CD4-positive, alpha-beta T cell (primary cell): ENCODE measurements around the gene STIMATE. TPM values are rescaled to one million over a fixed set of nuclear protein-coding genes. Genes with fewer than 3 reads are reported as not detected.

Experiments
- ATAC-seq: fragments of 200-7000 bp; cut with Tn5 transposase; one replicate; pipeline ENCODE4 v1.10.0; 2022; ENCODE audit warnings: mild to moderate bottlenecking; ENCODE audit not compliant: poor library complexity
- CTCF ChIA-PET: fragments of 350-600 bp; sonication (Branson Sonifier 250); formaldehyde crosslinking; loops from one replicate; lab custom pipeline; 2021; ENCODE audit warnings: antibody characterized with exemption, inconsistent platforms; lab: Charles Lee
- POLR2A ChIA-PET: fragments of 350-600 bp; sonication (Branson Sonifier 250); formaldehyde crosslinking; loops from one replicate; lab custom pipeline; 2021; ENCODE audit warnings: antibody characterized with exemption, inconsistent platforms; lab: Charles Lee
- DNase-seq, 14 experiments: peaks; one replicate each; pipeline ENCODE4 v3.0.0-alpha.2; 2013 to 2020; ENCODE audit warnings: mixed read lengths in 2 of 14
- H3K27ac ChIP-seq, 2 donors: one replicate each; pipeline versions ENCODE4 v1.5.1 to v1.7.0; 2013; ENCODE audit warnings: low read length in 2 of 2, low read depth in 1 of 2, mild to moderate bottlenecking in 1 of 2
- H3K27me3 ChIP-seq, 2 experiments: 1 replicate in 1 of 2; 2 replicates in 1 of 2; pipeline versions ENCODE4 v1.6.1 to v1.7.0; 2013; ENCODE audit warnings: low read length in 2 of 2, control low read depth in 1 of 2, mild to moderate bottlenecking in 1 of 2, moderate library complexity in 1 of 2; ENCODE audit not compliant: insufficient read depth in 2 of 2, control insufficient read depth in 1 of 2
- H3K36me3 ChIP-seq: one replicate; pipeline ENCODE4 v1.6.1; 2013; ENCODE audit warnings: low read length, control low read depth; ENCODE audit not compliant: insufficient read depth
- H3K4me1 ChIP-seq: one replicate; pipeline ENCODE4 v1.6.1; 2013; ENCODE audit warnings: low read length, control low read depth; ENCODE audit not compliant: insufficient read depth
- H3K4me3 ChIP-seq: one replicate; pipeline ENCODE4 v1.5.1; 2013; ENCODE audit warnings: mild to moderate bottlenecking, low read length, moderate library complexity
- H3K9me3 ChIP-seq, 2 experiments: 1 replicate in 1 of 2; 2 replicates in 1 of 2; pipeline versions ENCODE4 v1.6.1 to v1.7.0; 2013; ENCODE audit warnings: low read length in 2 of 2, mild to moderate bottlenecking in 2 of 2, control low read depth in 1 of 2, moderate library complexity in 1 of 2; ENCODE audit not compliant: control insufficient read depth in 1 of 2, insufficient read depth in 1 of 2
- H3K27ac Mint-ChIP-seq: one replicate; pipeline ENCODE4 v1.8.0; 2020; ENCODE audit warnings: mixed read lengths
- H3K27me3 Mint-ChIP-seq: one replicate; pipeline ENCODE4 v1.8.0; 2021; ENCODE audit warnings: mixed read lengths
- H3K36me3 Mint-ChIP-seq: one replicate; pipeline ENCODE4 v1.8.0; 2021; ENCODE audit warnings: low read depth, mixed read lengths
- H3K4me1 Mint-ChIP-seq: one replicate; pipeline ENCODE4 v1.8.0; 2021; ENCODE audit warnings: low read depth, mixed read lengths
- H3K4me3 Mint-ChIP-seq: one replicate; pipeline ENCODE4 v1.8.0; 2020; ENCODE audit warnings: mild to moderate bottlenecking, mixed read lengths
- H3K9me3 Mint-ChIP-seq: one replicate; pipeline ENCODE4 v1.8.0; 2020; ENCODE audit warnings: mixed read lengths
- intact Hi-C, 2 experiments: fragments of 100-400 bp; cut with DNase I in 1 of 2; cut with micrococcal nuclease in 1 of 2; formaldehyde crosslinking; loops; one replicate each; pipeline versions ENCODE4 v1.15.1 to v1.9.0; 2023 to 2025; cut with DNase I, micrococcal nuclease
- total RNA-seq, 174 experiments: library from RNA in 2 of 174; stranded (reverse) in 2 of 174; gene quantifications; one replicate each; pipeline ENCODE4 v1.2.3 and lab custom pipeline; 2021 to 2026
- TF ChIP-seq, protein P1 (sequence below): fragments of 200-600 bp; IDR thresholded peaks from one replicate; pipeline ENCODE4 v1.8.0; 2022; ENCODE audit warnings: antibody characterized with exemption, mild to moderate bottlenecking

STIMATE gene
- total RNA-seq, 2 experiments from 2014 or later: 39.8 to 42.6 TPM

GRCh38 chr3:52874160-52874701 lies 23.1 kb downstream of the STIMATE start:
- intact Hi-C loops: no loop called here
- Mint-ChIP-seq H3K4me3 (no peak overlapping the region), H3K4me1 (peaks cover 43% of the 10 kb centered on the region), H3K36me3 (peaks cover 16% of the 10 kb centered on the region), H3K27ac (no peak overlapping the region), H3K9me3 (no peaks in the 10 kb centered on the region), H3K27me3 (no peaks in the 10 kb centered on the region)
- H3K9me3 ChIP-seq: no peaks in the 10 kb centered on the region
- H3K36me3 ChIP-seq: peaks cover 4% of the 10 kb centered on the region
- H3K27me3 ChIP-seq: no peaks in the 10 kb centered on the region
- ATAC-seq (no peak), DNase-seq (no peak)
- H3K27ac ChIP-seq: no peak overlapping the region
- no peak overlapping the region for H3K4me3 ChIP-seq
- ChIA-PET POLR2A (interaction anchor here (1.5 kb wide), 1 partner anchor 18 kb away, joined by 3 read pairs; no protein-coding TSS in a partner anchor), CTCF (no interaction called here)
- H3K4me1 ChIP-seq: peaks cover 20% of the 10 kb centered on the region
- TF ChIP-seq, protein P1, sequence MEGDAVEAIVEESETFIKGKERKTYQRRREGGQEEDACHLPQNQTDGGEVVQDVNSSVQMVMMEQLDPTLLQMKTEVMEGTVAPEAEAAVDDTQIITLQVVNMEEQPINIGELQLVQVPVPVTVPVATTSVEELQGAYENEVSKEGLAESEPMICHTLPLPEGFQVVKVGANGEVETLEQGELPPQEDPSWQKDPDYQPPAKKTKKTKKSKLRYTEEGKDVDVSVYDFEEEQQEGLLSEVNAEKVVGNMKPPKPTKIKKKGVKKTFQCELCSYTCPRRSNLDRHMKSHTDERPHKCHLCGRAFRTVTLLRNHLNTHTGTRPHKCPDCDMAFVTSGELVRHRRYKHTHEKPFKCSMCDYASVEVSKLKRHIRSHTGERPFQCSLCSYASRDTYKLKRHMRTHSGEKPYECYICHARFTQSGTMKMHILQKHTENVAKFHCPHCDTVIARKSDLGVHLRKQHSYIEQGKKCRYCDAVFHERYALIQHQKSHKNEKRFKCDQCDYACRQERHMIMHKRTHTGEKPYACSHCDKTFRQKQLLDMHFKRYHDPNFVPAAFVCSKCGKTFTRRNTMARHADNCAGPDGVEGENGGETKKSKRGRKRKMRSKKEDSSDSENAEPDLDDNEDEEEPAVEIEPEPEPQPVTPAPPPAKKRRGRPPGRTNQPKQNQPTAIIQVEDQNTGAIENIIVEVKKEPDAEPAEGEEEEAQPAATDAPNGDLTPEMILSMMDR: no peak

DNA sequence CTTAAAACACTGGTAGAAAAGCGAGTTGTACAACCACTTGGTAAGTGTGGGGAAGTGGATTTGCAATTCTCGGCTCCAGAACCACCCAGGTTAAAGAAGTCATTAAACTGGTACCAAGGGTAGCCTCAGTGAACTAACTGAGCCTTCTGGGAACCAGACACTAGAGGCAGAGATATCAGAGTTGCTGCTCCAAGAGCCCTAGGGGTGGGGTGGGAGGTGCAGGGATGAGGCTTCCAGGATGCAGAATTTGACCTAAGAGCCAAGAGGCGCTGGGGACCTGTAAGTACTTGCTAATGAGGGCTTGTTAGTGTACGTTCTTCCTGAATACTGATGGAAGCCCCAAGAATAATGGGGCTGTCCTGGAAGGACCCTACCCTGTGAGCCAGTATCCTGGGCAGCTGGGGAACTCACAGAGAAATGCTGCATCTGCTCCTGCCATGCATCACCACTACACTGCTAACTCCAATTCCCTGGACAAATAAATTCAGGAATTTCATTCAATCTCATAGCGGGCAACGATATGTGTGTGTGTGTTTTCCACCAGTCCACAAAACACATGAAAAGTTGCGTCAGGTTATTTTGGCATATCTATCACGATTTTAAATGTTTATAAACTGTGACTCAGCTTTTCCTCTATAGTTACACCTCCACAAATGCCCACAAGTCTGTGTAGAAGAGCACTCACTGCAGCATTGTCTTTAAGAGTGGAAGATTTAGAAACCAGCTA lies 23.8 kb downstream of the STIMATE start:
- H3K27ac Mint-ChIP-seq: no peak overlapping the region
- DNase-seq (no peak), ATAC-seq (no peak)
- TF ChIP-seq, protein P1: no peak
- peaks cover 4% of the 10 kb centered on the region for H3K36me3 ChIP-seq
- H3K9me3 Mint-ChIP-seq: no peaks in the 10 kb centered on the region
- intact Hi-C loops: no loop called here
- no peaks in the 10 kb centered on the region for H3K27me3 Mint-ChIP-seq
- H3K9me3 ChIP-seq: no peaks in the 10 kb centered on the region
- H3K27ac ChIP-seq: no peak overlapping the region
- H3K27me3 ChIP-seq: no peaks in the 10 kb centered on the region
- CTCF ChIA-PET: no interaction called here
- no peak overlapping the region for H3K4me3 Mint-ChIP-seq
- POLR2A ChIA-PET: interaction anchor here (1.5 kb wide), 1 partner anchor 19 kb away, joined by 3 read pairs; no protein-coding TSS in a partner anchor
- no peak overlapping the region for H3K4me3 ChIP-seq
- peaks cover 10% of the 10 kb centered on the region for H3K36me3 Mint-ChIP-seq
- peaks cover 20% of the 10 kb centered on the region for H3K4me1 ChIP-seq
- H3K4me1 Mint-ChIP-seq: peaks cover 43% of the 10 kb centered on the region

- no peaks in the 10 kb centered on the region for H3K9me3 Mint-ChIP-seq
- no peak overlapping the region for H3K4me3 ChIP-seq
- ATAC-seq: no peak
- peaks cover 43% of the 10 kb centered on the region for H3K4me1 Mint-ChIP-seq
- H3K36me3 Mint-ChIP-seq: peaks cover 13% of the 10 kb centered on the region
- intact Hi-C loops: no loop called here
- H3K36me3 ChIP-seq: peaks cover 4% of the 10 kb centered on the region
- ChIA-PET POLR2A (no interaction called here), CTCF (no interaction called here)
- TF ChIP-seq, protein P1: no peak
- no peak for DNase-seq
- H3K27ac ChIP-seq: no peak overlapping the region
- no peak overlapping the region for H3K4me3 Mint-ChIP-seq
- H3K27ac Mint-ChIP-seq: no peak overlapping the region
- H3K27me3 ChIP-seq: no peaks in the 10 kb centered on the region
- no peaks in the 10 kb centered on the region for H3K9me3 ChIP-seq
- H3K4me1 ChIP-seq: peaks cover 20% of the 10 kb centered on the region
- H3K27me3 Mint-ChIP-seq: no peaks in the 10 kb centered on the region
Observed at GRCh38 chr3:52872245-52872644, 25.1 kb downstream of the STIMATE start.
